GM18861 (cell line): ENCODE results near the gene KCNAB2.
A peak's percentile ranks its signal among the peaks of the same experiment; 100 is the strongest.

Experiments used
- ATAC-seq: cut with Tn5 transposase; IDR thresholded peaks from one replicate; pipeline ENCODE4 v1.9.1; 2021; ENCODE audit not compliant: unreplicated experiment

KCNAB2 gene

DNA sequence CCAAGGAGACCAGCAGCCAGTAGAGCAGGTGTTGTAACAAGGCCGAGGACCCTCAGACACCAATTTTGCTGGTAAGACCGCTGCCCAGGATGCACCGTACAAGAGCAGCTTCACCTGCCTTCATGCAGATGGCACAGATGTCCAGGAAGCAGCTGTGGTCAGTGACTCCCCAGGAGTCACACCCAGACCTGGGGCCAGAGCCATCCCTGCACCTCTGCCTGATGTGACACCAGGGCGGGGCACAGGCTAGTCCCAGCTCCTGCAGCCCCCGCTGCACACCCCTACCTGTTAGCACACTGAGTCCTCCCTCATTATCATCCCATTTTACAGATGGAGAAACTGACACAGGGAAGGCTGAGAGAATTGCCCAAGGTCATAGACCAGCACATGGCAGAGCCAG lies 16.3 kb upstream of the KCNAB2 start:
- no peak for ATAC-seq

DNA sequence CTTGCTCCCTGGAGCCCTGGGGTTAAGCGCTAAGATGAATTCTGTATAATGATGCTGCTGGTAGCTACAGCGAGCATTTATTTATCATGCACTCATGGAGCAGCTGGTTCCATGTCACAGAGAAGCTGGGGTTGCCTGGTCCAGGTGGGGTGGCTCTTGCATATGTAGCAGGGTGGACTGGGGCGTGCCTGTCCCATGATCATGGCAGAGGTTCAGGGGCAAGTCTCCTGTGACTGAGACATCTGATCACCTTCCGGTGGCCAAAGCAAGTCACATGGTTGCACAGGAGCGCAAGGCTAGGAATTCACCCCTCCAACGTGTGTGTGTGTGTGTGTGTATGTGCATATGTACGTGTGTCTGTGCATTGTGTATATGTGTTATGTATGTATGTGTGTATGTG lies 15.6 kb upstream of the KCNAB2 start:
- no peak for ATAC-seq

DNA sequence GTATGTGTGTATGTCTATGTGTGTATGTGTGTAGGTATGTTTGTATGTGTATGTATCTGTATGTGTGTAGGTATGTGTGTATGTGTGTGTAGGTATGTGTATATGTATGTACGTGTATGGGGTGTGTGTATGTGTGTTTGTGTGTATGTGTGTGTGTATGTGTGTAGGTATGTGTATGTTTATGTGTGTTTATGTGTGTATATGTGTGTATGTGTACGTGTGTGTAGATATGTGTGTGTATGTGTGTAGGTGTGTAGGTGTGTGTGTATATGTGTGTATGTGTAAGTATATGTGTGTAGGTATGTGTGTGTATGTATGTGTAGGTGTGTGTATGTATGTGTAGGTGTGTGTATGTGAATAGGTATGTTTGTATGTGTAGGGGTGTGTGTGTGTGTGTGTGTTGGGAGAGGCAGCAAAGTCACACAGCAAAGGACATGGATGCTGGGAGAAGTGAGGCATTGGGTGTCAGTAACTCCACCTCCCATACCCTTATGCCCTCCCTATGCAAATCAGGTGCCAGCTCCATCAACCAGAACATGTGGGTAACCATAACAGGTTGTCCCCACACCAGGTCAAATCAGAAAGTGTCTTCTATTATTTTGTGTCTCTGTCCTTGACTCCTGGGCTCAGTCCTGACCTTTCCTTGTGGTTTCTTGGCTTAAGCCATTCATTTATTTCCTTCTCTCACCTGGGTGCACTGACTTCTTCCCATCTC lies 15.0 kb upstream of the KCNAB2 start:
- ATAC-seq: no peak

GRCh38 chr1:6033124-6033523 lies 12.6 kb upstream of the KCNAB2 start:
- no peak for ATAC-seq

- no peak for ATAC-seq
Measured at GRCh38 chr1:6033986-6034749, 11.5 kb upstream of the KCNAB2 start.

DNA sequence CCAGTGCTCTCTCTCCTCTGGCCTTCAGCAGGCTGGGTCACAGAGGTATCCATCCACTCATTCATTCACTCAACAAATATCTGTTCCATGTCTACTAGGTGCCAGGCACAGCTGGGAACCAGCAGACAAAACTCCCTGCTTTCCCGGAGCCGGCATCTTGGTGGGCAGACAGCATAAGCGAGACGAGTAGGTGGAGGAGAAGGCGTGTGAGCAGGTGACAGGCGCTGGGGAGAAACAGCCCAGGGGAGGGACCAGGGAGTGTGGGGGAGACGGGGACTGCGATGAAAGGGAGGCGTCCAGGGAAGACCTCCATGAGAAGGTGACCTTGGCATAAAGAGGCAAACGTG lies 11.0 kb upstream of the KCNAB2 start:
- no peak for ATAC-seq

GRCh38 chr1:6035303-6035702 lies 10.4 kb upstream of the KCNAB2 start:
- ATAC-seq: no peak

DNA sequence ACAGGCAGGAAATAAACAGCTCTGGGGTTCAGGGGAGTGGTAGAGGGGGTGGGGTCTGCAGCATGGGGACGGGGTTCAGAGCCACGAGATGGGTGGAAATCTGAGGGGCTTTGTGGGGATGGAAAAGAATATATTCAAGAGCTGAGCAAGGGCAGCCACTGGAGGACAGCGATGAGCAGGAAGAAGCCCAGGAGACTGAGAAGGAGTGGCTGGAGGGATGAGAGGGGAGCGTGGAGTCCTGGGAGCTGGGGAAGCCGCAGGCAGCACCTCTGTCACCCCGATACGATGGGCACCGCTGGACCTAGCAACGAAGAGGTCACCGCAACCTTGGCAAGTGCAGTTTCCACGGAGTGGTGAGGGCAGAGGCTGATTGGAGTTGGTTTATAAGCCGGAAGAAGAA lies 10.0 kb upstream of the KCNAB2 start:
- ATAC-seq: no peak

DNA sequence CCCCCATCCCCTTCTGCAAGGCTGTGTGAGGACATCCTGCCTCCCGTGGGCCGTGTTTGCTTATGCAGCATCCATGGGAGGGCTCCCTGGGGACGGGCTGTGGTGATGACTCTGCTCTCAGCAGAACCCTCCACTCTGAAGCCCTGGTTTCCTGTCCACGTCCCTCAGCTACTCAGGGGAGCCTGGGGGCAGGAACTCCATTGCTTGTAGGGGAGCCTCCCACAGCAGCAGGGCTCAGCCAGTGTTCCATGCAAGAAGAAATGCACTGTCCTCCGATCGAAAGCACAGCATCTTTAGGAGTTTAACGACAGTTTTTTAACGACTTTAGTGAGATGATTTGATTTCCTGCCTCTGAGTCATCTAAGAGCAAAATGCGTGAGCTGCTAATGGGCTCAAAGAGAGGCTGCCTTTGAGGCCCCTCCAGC lies 8.3 kb upstream of the KCNAB2 start:
- peak; percentile 80 for ATAC-seq

DNA sequence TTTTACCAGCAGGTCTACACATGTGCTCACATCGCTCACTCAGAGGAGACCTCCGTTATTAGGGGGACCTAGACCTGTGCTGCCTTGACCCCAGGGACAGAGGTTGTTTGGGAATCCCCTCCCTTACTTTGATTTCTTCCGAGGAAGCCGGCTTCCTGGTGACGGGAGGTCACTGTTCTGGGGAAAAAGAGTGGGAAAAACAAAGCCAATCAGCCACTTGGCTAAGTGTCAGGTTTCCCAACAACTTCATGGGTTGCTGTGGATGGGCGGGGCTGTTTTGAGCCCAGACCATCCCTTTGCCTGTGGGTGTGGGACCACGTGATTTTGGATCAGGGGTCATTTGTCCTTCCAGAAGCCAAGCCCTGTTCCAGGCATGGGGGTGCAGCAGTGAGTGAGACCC lies 7.1 kb upstream of the KCNAB2 start:
- no peak for ATAC-seq

GRCh38 chr1:6039031-6039430 lies 6.7 kb upstream of the KCNAB2 start:
- no peak for ATAC-seq

GRCh38 chr1:6040444-6040843 lies 5.2 kb upstream of the KCNAB2 start:
- ATAC-seq: no peak

- no peak for ATAC-seq
Measured at GRCh38 chr1:6040861-6041415, 4.8 kb upstream of the KCNAB2 start.

DNA sequence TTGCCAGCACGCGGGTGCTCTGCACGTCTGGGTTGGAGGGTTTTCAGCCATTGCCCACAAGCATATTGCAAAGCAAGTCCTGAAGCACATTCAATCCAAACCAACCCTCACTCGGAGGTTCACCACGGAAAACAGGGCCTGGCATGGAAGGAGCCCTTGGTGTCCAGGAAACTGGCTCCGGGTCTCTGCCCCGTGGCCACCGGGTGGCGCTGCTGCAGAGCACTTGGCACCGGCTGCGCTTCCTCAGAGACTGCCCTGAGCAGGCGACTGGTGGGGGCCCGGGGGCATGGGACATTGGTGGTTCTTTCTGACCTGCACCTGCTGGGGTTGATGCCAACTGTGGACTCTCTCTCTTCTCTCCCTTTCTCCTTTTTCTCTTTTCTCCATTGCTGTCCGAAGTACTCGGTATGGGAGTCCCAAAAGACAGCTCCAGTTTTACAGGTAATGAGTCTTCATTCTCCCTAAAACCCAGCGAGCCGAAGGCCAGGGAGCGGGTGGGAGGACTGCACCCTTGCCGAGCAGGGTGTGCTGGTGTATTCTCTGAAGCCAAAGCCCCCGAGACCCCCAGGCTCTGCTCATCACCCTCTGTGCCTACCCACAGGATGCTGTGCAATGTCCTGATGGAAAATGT lies 4.1 kb upstream of the KCNAB2 start:
- no peak for ATAC-seq

DNA sequence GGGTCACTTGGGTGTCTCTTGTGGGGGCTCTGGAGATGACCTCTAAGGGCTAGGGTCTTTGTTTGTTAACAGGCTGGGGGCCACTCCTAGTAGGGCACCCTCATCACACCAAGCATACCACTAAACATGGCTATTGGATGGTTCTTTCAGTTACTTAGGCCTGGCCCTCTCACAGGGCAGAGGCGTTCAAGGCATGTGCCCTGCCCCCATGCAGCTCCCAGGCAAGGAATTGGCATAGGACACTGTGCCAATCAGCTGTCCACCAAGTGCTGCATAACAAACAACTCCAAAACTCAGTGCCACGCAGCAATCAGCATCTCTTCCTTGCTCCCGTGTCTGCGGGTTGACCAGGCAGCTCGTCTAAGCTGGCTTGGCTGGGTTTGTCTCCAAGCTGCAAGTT lies 2.1 kb upstream of the KCNAB2 start:
- ATAC-seq: no peak

DNA sequence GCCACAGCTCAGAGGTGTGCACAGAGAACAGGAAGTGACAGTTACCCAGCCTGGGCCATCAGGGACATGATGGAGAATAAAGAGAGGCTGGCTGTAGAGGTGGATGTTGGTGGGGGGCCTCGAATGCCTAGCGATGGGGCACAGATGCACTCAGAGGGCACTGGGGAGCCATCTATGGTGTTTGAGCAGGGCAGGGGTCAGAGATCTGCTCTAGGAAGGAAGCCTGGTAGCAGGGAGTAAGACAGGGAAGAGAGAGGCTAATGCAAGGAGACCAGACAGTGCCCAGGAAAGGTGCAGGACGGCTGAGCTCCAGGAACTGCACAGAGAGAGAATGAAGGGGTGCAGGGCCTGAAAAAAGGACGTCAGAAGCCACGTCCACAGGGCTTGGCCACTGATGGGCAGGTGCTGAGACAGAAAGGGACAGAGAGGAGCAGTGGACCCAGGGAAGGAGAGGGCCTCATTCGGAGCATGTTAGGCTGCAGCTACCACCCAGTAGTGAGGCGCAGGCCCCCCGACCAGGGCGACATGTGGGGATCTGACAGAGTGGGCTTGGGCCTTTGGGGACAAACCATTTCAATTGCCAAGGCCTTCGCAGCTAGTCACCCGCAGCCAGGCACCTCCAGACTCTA lies 1.1 kb upstream of the KCNAB2 start:
- no peak for ATAC-seq

DNA sequence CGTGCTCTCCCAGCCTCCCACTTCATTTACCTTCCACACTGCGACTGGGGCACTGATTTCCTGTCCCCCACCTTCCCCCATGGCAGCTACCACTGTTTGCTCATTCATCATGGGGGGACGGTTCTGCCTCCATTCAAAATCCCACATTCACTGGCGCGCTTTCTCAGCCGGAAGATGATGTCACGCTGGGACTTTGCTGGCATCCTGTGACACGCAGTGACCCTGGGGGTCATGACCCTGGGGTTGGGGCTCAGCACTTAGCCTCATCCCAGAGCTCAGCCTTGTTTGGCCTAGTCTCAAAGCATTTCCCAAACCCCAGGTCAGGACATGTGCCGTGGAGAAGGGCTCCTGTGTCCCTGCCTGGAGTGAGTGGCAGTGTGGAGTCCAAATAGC lies 582 bp upstream of the KCNAB2 start:
- no peak for ATAC-seq

- ATAC-seq: no peak
Measured at GRCh38 chr1:6046279-6046678, 591 bp downstream of the KCNAB2 start.

- ATAC-seq: no peak
Measured at GRCh38 chr1:6048179-6048867, 2.6 kb downstream of the KCNAB2 start.

DNA sequence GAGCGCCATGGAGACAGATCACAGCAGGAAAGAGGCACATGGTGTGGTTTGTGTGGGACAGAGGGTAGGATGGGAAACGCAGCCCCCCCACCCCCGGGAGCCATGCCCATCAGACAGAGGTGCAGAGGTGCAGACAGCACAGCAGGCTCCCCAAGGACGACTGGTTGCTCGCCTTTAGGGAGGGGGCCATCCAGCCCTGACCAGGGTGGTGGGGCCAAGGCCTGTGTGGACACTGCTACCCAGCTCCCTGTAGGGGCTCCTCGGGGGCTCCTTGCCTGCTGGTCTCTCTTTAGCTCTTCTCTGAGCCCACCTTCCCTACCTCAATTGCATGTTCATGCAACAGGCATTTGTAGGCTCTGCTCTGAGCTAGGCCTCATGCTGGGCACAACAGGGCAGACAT lies 3.7 kb downstream of the KCNAB2 start:
- ATAC-seq: no peak

DNA sequence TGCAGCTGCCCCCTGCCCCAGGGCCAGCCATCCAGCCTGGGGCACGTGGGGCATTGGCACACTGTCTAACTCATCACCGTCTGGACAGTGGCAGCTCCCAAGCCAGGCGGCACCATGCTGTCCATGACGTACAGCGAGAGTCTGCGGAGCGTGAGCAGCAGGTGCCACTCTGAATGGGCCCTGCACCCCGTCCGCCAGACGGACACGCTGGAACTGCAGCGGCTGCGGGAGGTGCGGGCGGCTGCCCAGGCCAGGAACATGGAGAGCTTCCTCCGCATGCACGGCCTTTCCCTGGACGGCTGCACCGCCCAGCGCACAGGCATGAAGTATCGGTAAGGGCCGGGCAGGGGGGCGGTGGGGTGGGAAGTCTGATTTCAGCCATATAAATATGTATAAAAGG lies 5.7 kb downstream of the KCNAB2 start:
- no peak for ATAC-seq
